ENCODE measurements around the gene SMIM43. TPM values are rescaled to one million over a fixed set of nuclear protein-coding genes. Genes with fewer than 3 reads are reported as not detected.

SMIM43 gene
- polyA plus RNA-seq, 1 donor (not counting 4 experiments of a cell fraction or from before 2014, with no cell fraction given) = 0.03 TPM

DNA sequence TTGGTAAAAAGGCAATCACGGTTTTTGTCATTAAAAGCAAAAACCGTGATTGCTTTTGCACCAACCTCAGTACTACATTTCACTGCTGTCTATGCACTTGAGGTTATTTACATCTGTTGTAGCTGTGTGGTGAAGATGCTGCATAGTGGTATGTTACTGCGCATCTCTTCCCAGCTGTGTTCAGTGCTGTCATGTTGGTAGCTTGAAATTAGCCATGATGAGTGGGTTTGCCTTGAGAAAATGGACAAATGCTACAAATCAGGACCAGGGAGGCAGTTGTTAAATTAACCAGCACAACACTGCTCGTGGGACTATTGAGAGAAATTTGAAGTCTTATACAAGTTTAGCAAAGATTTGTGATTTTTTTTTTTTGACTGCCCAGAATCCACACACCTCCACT lies 2.2 kb upstream of the SMIM43 start:
- Histone ChIP-seq H3K27me3 (ENCODE audit: control insufficient read depth, extremely low read depth, insufficient read depth, low read length) (peaks cover 27% of the 10 kb centered on the region), H3K27ac (ENCODE audit: control insufficient read depth, insufficient read depth, low read length) (no peak overlapping the region), H2AFZ (ENCODE audit: control insufficient read depth, low read length) (no peak overlapping the region), H3K4me2 (ENCODE audit: control insufficient read depth, extremely low read depth, insufficient read depth, low read depth, low read length) (no peak overlapping the region), H3K36me3 (ENCODE audit: control insufficient read depth in 2 of 2, extremely low read depth in 1 of 2, insufficient read depth in 2 of 2, low read length in 2 of 2) (no peaks in the 10 kb centered on the region), H3K9ac (ENCODE audit: control insufficient read depth, extremely low read depth, insufficient read depth, low read length) (no peak overlapping the region), H3K9me1 (ENCODE audit: control insufficient read depth, extremely low read depth, insufficient read depth, low read length) (no peaks in the 10 kb centered on the region), H3K4me1 (ENCODE audit: control insufficient read depth, extremely low read depth, insufficient read depth, low read length) (peaks cover 3% of the 10 kb centered on the region), H3K79me2 (ENCODE audit: control insufficient read depth, insufficient read depth, low read length) (no peaks in the 10 kb centered on the region), H3K9me3 (ENCODE audit: control insufficient read depth, low read depth, low read length) (no peaks in the 10 kb centered on the region), H3K4me3 (ENCODE audit: control insufficient read depth in 2 of 3, extremely low read depth in 1 of 3, insufficient read depth in 2 of 3, low read depth in 1 of 3, low read length in 3 of 3) (no peak overlapping the region), H4K20me1 (ENCODE audit: control insufficient read depth, extremely low read depth, insufficient read depth, low read length) (no peaks in the 10 kb centered on the region)
- DNase-seq (ENCODE audit: low read depth, low spot score) (no peak), FAIRE-seq (no peak)
- TF ChIP-seq, protein P1, sequence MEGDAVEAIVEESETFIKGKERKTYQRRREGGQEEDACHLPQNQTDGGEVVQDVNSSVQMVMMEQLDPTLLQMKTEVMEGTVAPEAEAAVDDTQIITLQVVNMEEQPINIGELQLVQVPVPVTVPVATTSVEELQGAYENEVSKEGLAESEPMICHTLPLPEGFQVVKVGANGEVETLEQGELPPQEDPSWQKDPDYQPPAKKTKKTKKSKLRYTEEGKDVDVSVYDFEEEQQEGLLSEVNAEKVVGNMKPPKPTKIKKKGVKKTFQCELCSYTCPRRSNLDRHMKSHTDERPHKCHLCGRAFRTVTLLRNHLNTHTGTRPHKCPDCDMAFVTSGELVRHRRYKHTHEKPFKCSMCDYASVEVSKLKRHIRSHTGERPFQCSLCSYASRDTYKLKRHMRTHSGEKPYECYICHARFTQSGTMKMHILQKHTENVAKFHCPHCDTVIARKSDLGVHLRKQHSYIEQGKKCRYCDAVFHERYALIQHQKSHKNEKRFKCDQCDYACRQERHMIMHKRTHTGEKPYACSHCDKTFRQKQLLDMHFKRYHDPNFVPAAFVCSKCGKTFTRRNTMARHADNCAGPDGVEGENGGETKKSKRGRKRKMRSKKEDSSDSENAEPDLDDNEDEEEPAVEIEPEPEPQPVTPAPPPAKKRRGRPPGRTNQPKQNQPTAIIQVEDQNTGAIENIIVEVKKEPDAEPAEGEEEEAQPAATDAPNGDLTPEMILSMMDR (optimal IDR thresholded peaks at IDR 0.05 in 1 of 3, IDR thresholded peaks at IDR 0.05 in 1 of 3, conservative IDR thresholded peaks at IDR 0.05 in 1 of 3; ENCODE audit: extremely low read depth in 1 of 3, insufficient read depth in 2 of 3, low read length in 3 of 3) = no peak
- TF ChIP-seq EZH2 (IDR thresholded peaks at IDR 0.05; ENCODE audit: low read length) = no peak
- dilution Hi-C loops (cut with MboI; ENCODE audit: extremely low pct_ligation_motif_present, low sequenced_read_pairs) = no loop called here

DNA sequence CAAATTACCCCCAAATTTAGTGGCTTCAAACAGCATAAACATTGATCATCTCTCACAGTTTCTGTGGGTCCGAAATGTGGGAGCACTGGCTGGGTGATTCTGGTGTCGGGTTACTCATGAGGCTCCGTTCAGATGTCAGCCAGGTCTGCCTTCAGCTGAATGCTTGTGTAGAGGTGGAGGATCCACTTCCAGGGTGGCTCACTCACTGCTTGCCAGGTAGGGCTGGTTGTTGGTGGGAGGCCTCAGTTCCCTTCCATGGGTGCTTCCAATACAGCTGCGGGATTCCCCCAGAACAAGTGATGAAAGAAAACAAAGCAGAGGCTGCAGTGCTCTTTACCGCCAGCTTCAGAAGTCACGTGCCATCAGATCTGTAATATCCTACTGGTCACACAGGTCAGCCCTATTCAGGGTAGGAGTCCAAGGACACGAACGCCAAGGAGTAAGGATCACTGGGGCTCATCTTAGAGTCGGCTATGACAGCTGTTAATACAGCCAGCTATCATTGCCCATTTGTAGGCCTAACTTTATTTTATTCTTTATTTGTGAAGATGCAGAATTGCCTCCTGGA lies 1.1 kb upstream of the SMIM43 start:
- H3K27ac ChIP-seq (ENCODE audit: control insufficient read depth, insufficient read depth, low read length) = no peak overlapping the region
- H3K9me3 ChIP-seq (ENCODE audit: control insufficient read depth, low read depth, low read length) = no peaks in the 10 kb centered on the region
- no peak for FAIRE-seq
- no peaks in the 10 kb centered on the region for H3K9me1 ChIP-seq (ENCODE audit: control insufficient read depth, extremely low read depth, insufficient read depth, low read length)
- TF ChIP-seq, protein P1 (optimal IDR thresholded peaks at IDR 0.05 in 1 of 3, IDR thresholded peaks at IDR 0.05 in 1 of 3, conservative IDR thresholded peaks at IDR 0.05 in 1 of 3; ENCODE audit: extremely low read depth in 1 of 3, insufficient read depth in 2 of 3, low read length in 3 of 3) = no peak
- TF ChIP-seq EZH2 (IDR thresholded peaks at IDR 0.05; ENCODE audit: low read length) = no peak
- H3K4me3 ChIP-seq (ENCODE audit: control insufficient read depth in 2 of 3, extremely low read depth in 1 of 3, insufficient read depth in 2 of 3, low read depth in 1 of 3, low read length in 3 of 3) = no peak overlapping the region
- no peaks in the 10 kb centered on the region for H4K20me1 ChIP-seq (ENCODE audit: control insufficient read depth, extremely low read depth, insufficient read depth, low read length)
- peaks cover 24% of the 10 kb centered on the region for H3K27me3 ChIP-seq (ENCODE audit: control insufficient read depth, extremely low read depth, insufficient read depth, low read length)
- no peak overlapping the region for H3K9ac ChIP-seq (ENCODE audit: control insufficient read depth, extremely low read depth, insufficient read depth, low read length)
- H3K36me3 ChIP-seq (ENCODE audit: control insufficient read depth in 2 of 2, extremely low read depth in 1 of 2, insufficient read depth in 2 of 2, low read length in 2 of 2) = no peaks in the 10 kb centered on the region
- dilution Hi-C loops (cut with MboI; ENCODE audit: extremely low pct_ligation_motif_present, low sequenced_read_pairs) = no loop called here
- H3K4me1 ChIP-seq (ENCODE audit: control insufficient read depth, extremely low read depth, insufficient read depth, low read length) = peaks cover 3% of the 10 kb centered on the region
- no peak overlapping the region for H3K4me2 ChIP-seq (ENCODE audit: control insufficient read depth, extremely low read depth, insufficient read depth, low read depth, low read length)
- no peak overlapping the region for H2AFZ ChIP-seq (ENCODE audit: control insufficient read depth, low read length)
- no peak for DNase-seq (ENCODE audit: low read depth, low spot score)
- no peaks in the 10 kb centered on the region for H3K79me2 ChIP-seq (ENCODE audit: control insufficient read depth, insufficient read depth, low read length)

Data from keratinocyte (primary cell).